GM12872 (cell line): ENCODE results near the gene CLSTN2.

Source experiments
- CTCF ChIP-seq: IDR thresholded peaks from 3 replicates; pipeline ENCODE4 v1.5.1; 2011; ENCODE audit warnings: low read depth, mild to moderate bottlenecking, low read length, moderate library complexity; ENCODE audit not compliant: insufficient read depth

The CLSTN2 gene

GRCh38 chr3:140018556-140018955 lies 83.6 kb downstream of the CLSTN2 start:
- no peak for TF ChIP-seq CTCF

- TF ChIP-seq CTCF = no peak
These were observed 85.0 kb downstream of the CLSTN2 start for GRCh38 chr3:140019946-140020345.

DNA sequence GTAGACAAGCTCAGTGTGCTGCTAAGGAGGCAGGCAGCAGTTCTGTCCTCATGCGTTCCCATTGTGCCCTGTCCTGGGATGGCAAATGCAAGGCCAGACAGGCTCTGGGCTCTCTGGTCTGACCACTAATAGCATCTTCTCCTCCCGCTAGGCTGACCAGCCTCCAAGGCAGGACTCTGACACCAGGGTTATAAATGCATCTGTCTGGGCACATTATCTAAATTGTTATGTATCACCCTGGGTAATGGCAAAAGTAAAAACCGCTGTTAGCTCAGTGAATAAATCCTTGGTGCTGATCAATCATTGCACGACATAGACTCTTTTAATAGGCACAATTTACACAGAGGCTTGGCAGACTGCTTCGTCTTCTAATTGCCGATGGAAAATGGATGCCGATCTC lies 85.6 kb downstream of the CLSTN2 start:
- TF ChIP-seq CTCF = no peak

DNA sequence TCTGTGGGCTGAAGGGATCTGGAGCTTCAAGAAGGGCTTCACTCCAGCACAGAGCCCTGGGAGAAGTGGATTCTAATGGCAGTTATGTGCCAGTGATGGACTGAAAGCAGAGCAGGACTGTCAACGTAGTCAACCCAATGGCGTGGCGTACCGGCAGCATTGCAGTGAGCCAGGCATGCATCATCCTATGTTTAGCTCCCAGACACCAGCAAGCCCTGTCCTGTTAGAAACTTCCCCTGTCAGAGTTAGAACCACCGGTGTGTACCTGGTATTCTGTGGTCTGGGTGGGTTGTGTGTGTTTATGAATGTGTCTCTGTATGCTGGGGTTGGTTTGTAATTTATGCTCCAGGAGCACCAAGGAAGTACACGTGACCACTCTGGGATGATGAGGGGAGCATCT lies 86.3 kb downstream of the CLSTN2 start:
- no peak for TF ChIP-seq CTCF

- TF ChIP-seq CTCF = no peak
These were observed 87.2 kb downstream of the CLSTN2 start for GRCh38 chr3:140022066-140022770.

DNA sequence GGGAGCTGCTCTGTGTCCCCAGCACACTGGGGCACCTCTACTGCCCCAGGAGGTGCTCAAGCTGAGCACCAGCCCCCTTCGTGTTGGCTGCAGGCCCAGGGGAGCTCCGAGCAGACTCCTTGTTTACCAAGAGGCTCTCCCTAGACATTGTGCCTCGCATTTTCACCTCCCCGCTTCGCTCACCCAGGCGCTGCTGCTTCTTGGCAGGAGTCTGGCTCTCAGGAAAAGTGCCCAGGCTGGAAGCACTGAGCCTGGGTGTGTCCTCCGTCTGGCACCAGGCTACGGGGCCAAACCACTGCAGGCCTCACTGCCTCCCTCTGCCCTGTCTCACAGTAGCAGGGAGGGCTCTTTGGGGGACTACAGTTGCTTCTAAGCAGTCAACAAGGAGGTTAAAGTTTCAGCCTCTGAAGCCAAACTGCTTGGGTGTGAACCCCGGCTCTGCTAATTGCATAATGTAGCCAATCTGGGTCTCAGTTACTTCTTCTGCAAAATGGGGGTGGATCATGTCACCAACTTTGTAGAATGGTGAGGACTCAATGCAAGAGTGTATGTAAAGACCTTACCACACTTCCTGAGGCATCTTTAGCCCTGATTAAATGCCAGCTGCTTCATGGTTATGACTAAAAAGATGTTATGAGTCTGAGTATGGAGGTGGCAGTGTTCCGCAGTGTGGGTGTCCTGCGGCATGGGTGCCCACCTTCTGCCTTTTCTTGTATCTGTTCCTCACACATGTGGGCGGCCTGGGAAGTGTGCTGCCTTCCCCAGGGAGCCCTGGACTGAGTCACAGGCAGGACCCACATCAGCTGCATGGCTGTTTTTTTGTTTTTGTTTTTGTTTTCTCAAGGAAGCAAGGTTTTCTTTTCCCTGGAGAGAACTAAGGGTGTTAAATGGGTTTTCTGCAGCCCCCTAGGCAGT lies 88.9 kb downstream of the CLSTN2 start:
- TF ChIP-seq CTCF = no peak

DNA sequence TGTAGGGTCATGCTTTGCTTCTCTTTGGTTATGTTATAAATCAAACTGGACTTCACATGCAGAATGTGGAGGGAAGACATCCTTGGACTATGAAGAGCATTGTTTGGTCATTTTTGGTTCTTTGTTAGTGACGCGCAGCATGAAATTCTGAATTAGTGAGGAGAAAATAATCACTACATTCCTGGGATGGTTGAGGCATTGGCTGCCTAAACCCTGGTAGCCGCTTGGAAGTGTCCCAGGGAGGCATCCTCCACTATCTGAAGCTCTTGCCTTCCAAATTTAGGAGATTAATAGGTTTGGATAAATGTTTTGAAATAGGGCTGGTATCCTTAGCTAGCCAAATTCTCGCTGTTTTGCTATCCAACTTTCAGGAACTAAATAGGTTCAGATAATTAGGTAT lies 96.2 kb downstream of the CLSTN2 start:
- TF ChIP-seq CTCF = no peak
